Stimulated activated CD4-positive, alpha-beta T cell treated with anti-CD3 and anti-CD28 coated beads, Interleukin-15, amount 100 ng/mL, for 24 hours (primary cell): ENCODE results near the gene MDP1.

Experiments
- DNase-seq: peaks from one replicate; pipeline ENCODE4 v3.0.0-alpha.2; 2020

Gene MDP1

GRCh38 chr14:24196071-24197055, 19.5 kb downstream of the MDP1 start:
- no peak for DNase-seq

GRCh38 chr14:24195186-24196070, 20.4 kb downstream of the MDP1 start, which contains the start of gene TM9SF1:
TSS of gene TM9SF1 (minus strand) at chr14:24195441. CDS start at chr14:24195019, 422 bp downstream.
- peak; percentile 90 for DNase-seq

GRCh38 chr14:24194873-24195185, 21.0 kb downstream of the MDP1 start:
- no peak for DNase-seq

- no peak for DNase-seq
Observed at GRCh38 chr14:24194186-24194872, 21.5 kb downstream of the MDP1 start.

GRCh38 chr14:24192933-24193332, 22.9 kb downstream of the MDP1 start:
- DNase-seq: no peak

GRCh38 chr14:24190416-24190815, 25.4 kb downstream of the MDP1 start:
- DNase-seq: no peak

GRCh38 chr14:24189460-24189859, 26.4 kb downstream of the MDP1 start:
- no peak for DNase-seq

GRCh38 chr14:24189059-24189375, 26.8 kb downstream of the MDP1 start:
- DNase-seq: no peak

GRCh38 chr14:24188251-24189058, 27.4 kb downstream of the MDP1 start, which contains the start of gene IPO4:
TSS of gene IPO4 (minus strand) at chr14:24188816. CDS start at chr14:24188787, 29 bp downstream.
- peak; percentile 97 for DNase-seq

GRCh38 chr14:24187539-24187915, 28.3 kb downstream of the MDP1 start:
- DNase-seq: no peak

GRCh38 chr14:24186831-24187538, 28.9 kb downstream of the MDP1 start:
- no peak for DNase-seq

- no peak for DNase-seq
Observed at GRCh38 chr14:24185741-24186140, 30.1 kb downstream of the MDP1 start.

GRCh38 chr14:24185026-24185425, 30.8 kb downstream of the MDP1 start:
- DNase-seq: no peak

- no peak for DNase-seq
Observed at GRCh38 chr14:24184104-24184970, 31.5 kb downstream of the MDP1 start.

- no peak for DNase-seq
Observed at GRCh38 chr14:24183014-24183481, 32.8 kb downstream of the MDP1 start.

- no peak for DNase-seq
Observed at GRCh38 chr14:24182110-24182882, 33.6 kb downstream of the MDP1 start.

- no peak for DNase-seq
Observed at GRCh38 chr14:24181371-24182077, 34.3 kb downstream of the MDP1 start.

GRCh38 chr14:24179961-24180796, 35.7 kb downstream of the MDP1 start:
- DNase-seq: no peak
